GM19452 (cell line): ENCODE data around the gene PARD6B.
"Not testable (repeated sequence)": the region's sequence is repeated elsewhere in the genome, so short reads cannot be mapped to it uniquely, and the experiment has no call there.

ENCODE experiments used
- ATAC-seq: cut with Tn5 transposase; IDR thresholded peaks from one replicate; pipeline ENCODE4 v1.9.1; 2021; ENCODE audit not compliant: unreplicated experiment

The PARD6B gene

GRCh38 chr20:50737352-50737751 is 6.0 kb downstream of the PARD6B start:
- no peak for ATAC-seq

- no peak for ATAC-seq
Observed at GRCh38 chr20:50743087-50743486, 11.7 kb downstream of the PARD6B start.

- ATAC-seq = no peak
Observed at GRCh38 chr20:50744143-50744792, 12.9 kb downstream of the PARD6B start.

- ATAC-seq = no peak
Observed at GRCh38 chr20:50745634-50746137, 14.3 kb downstream of the PARD6B start.

- no peak for ATAC-seq
Observed at GRCh38 chr20:50746138-50746940, 15.0 kb downstream of the PARD6B start.

- ATAC-seq = no peak
Observed at GRCh38 chr20:50747275-50747674, 15.9 kb downstream of the PARD6B start.

- ATAC-seq = no peak
Observed at GRCh38 chr20:50750145-50750671, 18.8 kb downstream of the PARD6B start.

- ATAC-seq = no peak
Observed at GRCh38 chr20:50753152-50753551, 21.8 kb downstream of the PARD6B start.

GRCh38 chr20:50754420-50754819 is 23.0 kb downstream of the PARD6B start:
- no peak for ATAC-seq

GRCh38 chr20:50756447-50756846 is 25.1 kb downstream of the PARD6B start:
- ATAC-seq = no peak

- ATAC-seq = no peak
Observed at GRCh38 chr20:50758469-50758868, 27.1 kb downstream of the PARD6B start.

GRCh38 chr20:50758992-50759391 is 27.6 kb downstream of the PARD6B start:
- no peak for ATAC-seq

- ATAC-seq = no peak
Observed at GRCh38 chr20:50759678-50760077, 28.3 kb downstream of the PARD6B start.

GRCh38 chr20:50762045-50762422 is 30.7 kb downstream of the PARD6B start:
- no peak for ATAC-seq

- no peak for ATAC-seq
Observed at GRCh38 chr20:50762435-50763220, 31.2 kb downstream of the PARD6B start.

- not testable (repeated sequence) for ATAC-seq
Observed at GRCh38 chr20:50763550-50764458, 32.4 kb downstream of the PARD6B start.

- ATAC-seq = not testable (repeated sequence)
Observed at GRCh38 chr20:50765251-50765650, 33.9 kb downstream of the PARD6B start.

GRCh38 chr20:50765674-50766073 is 34.3 kb downstream of the PARD6B start:
- ATAC-seq = no peak

GRCh38 chr20:50766955-50767809 is 35.8 kb downstream of the PARD6B start:
- ATAC-seq = not testable (repeated sequence)
